Loucy (cell line): Measurements from ENCODE around the gene SLC22A3.

ENCODE experiments used
- H2AFZ ChIP-seq: fragments of 200-600 bp; sonication (generic); 2 replicates; pipeline ENCODE4 v1.6.0; 2016; ENCODE audit warnings: antibody characterized with exemption, mild to moderate bottlenecking, low read length, moderate library complexity
- H3F3A ChIP-seq: fragments of 200-600 bp; 2 replicates; pipeline ENCODE4 v1.6.0; 2016; ENCODE audit warnings: antibody characterized with exemption, low read depth, mild to moderate bottlenecking
- H3K27me3 ChIP-seq: fragments of 200-600 bp; sonication (generic); 2 replicates; pipeline ENCODE4 v1.6.1; 2014; ENCODE audit warnings: low read length, mild to moderate bottlenecking; ENCODE audit not compliant: insufficient read depth, poor library complexity, severe bottlenecking
- H3K36me3 ChIP-seq: fragments of 200-600 bp; sonication (generic); 2 replicates; pipeline ENCODE4 v1.6.1; 2016; ENCODE audit warnings: low read length; ENCODE audit not compliant: insufficient read depth
- H3K4me1 ChIP-seq: fragments of 200-600 bp; sonication (generic); 2 replicates; pipeline ENCODE4 v1.5.1; 2014; ENCODE audit warnings: low read length, mild to moderate bottlenecking; ENCODE audit not compliant: insufficient read depth, poor library complexity, severe bottlenecking
- H3K4me2 ChIP-seq: fragments of 200-600 bp; sonication (generic); 2 replicates; pipeline ENCODE4 v1.6.0; 2014; ENCODE audit warnings: antibody characterized with exemption, low read length, low read depth, mild to moderate bottlenecking; ENCODE audit not compliant: poor library complexity, severe bottlenecking
- H3K4me3 ChIP-seq: fragments of 200-600 bp; sonication (generic); 2 replicates; pipeline ENCODE4 v1.5.1; 2014; ENCODE audit warnings: low read length, mild to moderate bottlenecking, mixed read lengths; ENCODE audit not compliant: poor library complexity, severe bottlenecking
- H3K79me2 ChIP-seq: fragments of 200-600 bp; sonication (generic); 2 replicates; pipeline ENCODE4 v1.6.1; 2014; ENCODE audit warnings: low read length; ENCODE audit not compliant: insufficient read depth
- H3K9ac ChIP-seq: fragments of 200-600 bp; sonication (generic); 2 replicates; pipeline ENCODE4 v1.6.0; 2014; ENCODE audit warnings: mild to moderate bottlenecking, low read depth, low read length, moderate library complexity; ENCODE audit not compliant: poor library complexity, severe bottlenecking
- H3K9me2 ChIP-seq: fragments of 200-600 bp; sonication (generic); replicated peaks from 2 replicates; pipeline ENCODE4 v1.6.1; 2016; ENCODE audit warnings: low read depth, low read length, mixed read lengths
- H3K9me3 ChIP-seq: fragments of 200-600 bp; sonication (generic); 2 replicates; pipeline ENCODE4 v1.6.1; 2014; ENCODE audit warnings: mild to moderate bottlenecking, antibody characterized with exemption, low read length, low read depth; ENCODE audit not compliant: insufficient read depth
- H4K20me1 ChIP-seq: fragments of 200-600 bp; sonication (generic); 2 replicates; pipeline ENCODE4 v1.6.0; 2014; ENCODE audit warnings: antibody characterized with exemption, low read length, mild to moderate bottlenecking; ENCODE audit not compliant: insufficient read depth, poor library complexity, severe bottlenecking
- EZH2phosphoT487 ChIP-seq: fragments of 200-600 bp; IDR thresholded peaks from 2 replicates; pipeline ENCODE4 v1.6.1; 2018; ENCODE audit warnings: antibody characterized with exemption, mild to moderate bottlenecking, moderate library complexity, borderline replicate concordance
- TF ChIP-seq, protein P1 (sequence below): fragments of 200-600 bp; sonication (generic); conservative IDR thresholded peaks from 2 replicates; pipeline ENCODE4 v1.5.1; 2014; ENCODE audit warnings: mild to moderate bottlenecking, antibody characterized with exemption, low read length

SLC22A3 gene

DNA sequence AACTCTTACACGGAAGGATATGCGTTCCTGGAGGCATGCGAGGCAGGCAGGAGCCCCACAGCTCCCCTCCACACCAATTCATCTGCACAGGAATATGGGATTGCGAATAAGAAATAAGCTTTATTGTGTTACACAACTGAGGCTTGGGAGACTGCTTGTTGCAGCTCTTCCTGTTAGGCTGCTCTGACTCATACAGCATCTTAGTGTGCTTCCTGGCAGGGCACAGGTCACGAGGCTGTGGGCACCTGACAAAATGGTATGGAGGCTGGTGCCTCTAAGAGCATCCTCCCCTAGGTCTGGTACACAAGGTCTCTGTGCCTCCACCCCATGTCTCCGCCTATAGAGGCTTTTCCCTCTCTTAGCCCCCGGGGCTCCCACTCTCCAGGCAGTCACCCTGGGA, 6.8 kb downstream of the SLC22A3 start:
- Histone ChIP-seq H2AFZ (no peak overlapping the region), H3K27me3 (no peaks in the 10 kb centered on the region), H3K9ac (no peak overlapping the region), H3K9me2 (no peaks in the 10 kb centered on the region), H3F3A (no peaks in the 10 kb centered on the region), H3K9me3 (no peaks in the 10 kb centered on the region), H3K36me3 (no peaks in the 10 kb centered on the region), H3K79me2 (no peaks in the 10 kb centered on the region), H3K4me1 (no peaks in the 10 kb centered on the region), H3K4me3 (no peak overlapping the region), H3K4me2 (no peak overlapping the region), H4K20me1 (no peaks in the 10 kb centered on the region)
- TF ChIP-seq, protein P1, sequence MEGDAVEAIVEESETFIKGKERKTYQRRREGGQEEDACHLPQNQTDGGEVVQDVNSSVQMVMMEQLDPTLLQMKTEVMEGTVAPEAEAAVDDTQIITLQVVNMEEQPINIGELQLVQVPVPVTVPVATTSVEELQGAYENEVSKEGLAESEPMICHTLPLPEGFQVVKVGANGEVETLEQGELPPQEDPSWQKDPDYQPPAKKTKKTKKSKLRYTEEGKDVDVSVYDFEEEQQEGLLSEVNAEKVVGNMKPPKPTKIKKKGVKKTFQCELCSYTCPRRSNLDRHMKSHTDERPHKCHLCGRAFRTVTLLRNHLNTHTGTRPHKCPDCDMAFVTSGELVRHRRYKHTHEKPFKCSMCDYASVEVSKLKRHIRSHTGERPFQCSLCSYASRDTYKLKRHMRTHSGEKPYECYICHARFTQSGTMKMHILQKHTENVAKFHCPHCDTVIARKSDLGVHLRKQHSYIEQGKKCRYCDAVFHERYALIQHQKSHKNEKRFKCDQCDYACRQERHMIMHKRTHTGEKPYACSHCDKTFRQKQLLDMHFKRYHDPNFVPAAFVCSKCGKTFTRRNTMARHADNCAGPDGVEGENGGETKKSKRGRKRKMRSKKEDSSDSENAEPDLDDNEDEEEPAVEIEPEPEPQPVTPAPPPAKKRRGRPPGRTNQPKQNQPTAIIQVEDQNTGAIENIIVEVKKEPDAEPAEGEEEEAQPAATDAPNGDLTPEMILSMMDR: no peak
- no peak for TF ChIP-seq EZH2phosphoT487

DNA sequence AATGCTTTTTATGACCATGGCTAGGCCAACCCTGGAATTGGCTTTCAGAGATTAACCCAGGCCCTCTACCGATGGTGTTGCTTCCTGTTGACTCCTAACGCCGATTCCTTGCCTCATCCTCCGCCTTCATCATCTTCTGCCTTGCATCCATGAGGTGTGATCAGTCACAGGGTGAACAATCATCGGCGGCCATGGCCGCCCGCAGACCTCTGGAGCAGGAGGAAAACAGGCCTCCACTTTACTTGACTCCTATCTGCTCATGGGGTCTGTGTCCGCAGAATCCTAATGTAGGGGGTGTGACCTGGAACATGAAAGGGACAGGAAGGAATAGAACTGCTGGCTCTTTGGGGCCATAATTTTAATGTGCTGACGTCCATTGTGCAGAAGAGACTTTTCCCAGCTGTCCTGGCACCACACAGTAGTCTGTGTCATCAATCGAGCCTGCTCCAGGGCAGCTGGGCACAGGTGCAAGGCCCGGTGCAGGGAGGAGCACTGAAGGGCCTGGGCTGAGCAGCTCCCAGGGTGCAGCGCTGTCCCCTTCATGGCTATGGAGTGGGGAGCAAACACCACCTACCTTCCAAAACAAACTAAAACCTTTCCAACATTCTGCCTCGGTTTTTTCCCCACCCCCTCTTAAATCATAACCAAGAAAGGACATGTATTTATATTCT, 8.0 kb downstream of the SLC22A3 start:
- H4K20me1 ChIP-seq: no peaks in the 10 kb centered on the region
- no peak overlapping the region for H3K4me2 ChIP-seq
- no peak overlapping the region for H3K9ac ChIP-seq
- no peaks in the 10 kb centered on the region for H3K79me2 ChIP-seq
- no peak for TF ChIP-seq EZH2phosphoT487
- TF ChIP-seq, protein P1: no peak
- no peak overlapping the region for H2AFZ ChIP-seq
- no peaks in the 10 kb centered on the region for H3K4me1 ChIP-seq
- no peaks in the 10 kb centered on the region for H3K9me3 ChIP-seq
- H3K36me3 ChIP-seq: no peaks in the 10 kb centered on the region
- no peak overlapping the region for H3K4me3 ChIP-seq
- H3K27me3 ChIP-seq: no peaks in the 10 kb centered on the region
- H3K9me2 ChIP-seq: no peaks in the 10 kb centered on the region
- no peaks in the 10 kb centered on the region for H3F3A ChIP-seq

DNA sequence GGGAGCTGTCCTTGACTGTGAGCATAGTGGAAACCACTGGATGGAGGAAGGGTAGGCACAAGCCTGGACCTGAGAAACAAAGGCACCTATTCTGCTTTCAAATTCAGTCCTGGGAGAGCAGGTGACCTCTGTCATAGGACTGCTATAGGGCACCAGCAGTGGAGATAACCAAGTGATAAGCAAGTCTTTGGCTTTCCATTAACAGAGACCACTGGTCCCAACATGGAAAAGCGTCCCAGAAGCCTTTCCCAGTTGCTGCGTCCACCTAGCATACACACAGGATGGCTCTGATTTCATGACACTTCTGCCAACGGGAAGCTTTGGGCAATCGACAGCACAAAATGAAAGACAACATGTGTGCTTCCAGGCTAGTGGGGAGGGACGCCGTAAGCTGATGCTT, 8.9 kb downstream of the SLC22A3 start:
- Histone ChIP-seq H3K79me2 (no peaks in the 10 kb centered on the region), H3K4me3 (no peak overlapping the region), H3K9ac (no peak overlapping the region), H3K9me3 (no peaks in the 10 kb centered on the region), H3F3A (no peaks in the 10 kb centered on the region), H2AFZ (no peak overlapping the region), H3K4me1 (no peaks in the 10 kb centered on the region), H3K27me3 (no peaks in the 10 kb centered on the region), H3K9me2 (no peaks in the 10 kb centered on the region), H3K36me3 (no peaks in the 10 kb centered on the region), H3K4me2 (no peak overlapping the region), H4K20me1 (no peaks in the 10 kb centered on the region)
- TF ChIP-seq EZH2phosphoT487: no peak
- TF ChIP-seq, protein P1: no peak
